ENCODE data around the gene FAM110C.
"Not testable (repeated sequence)": the region's sequence is repeated elsewhere in the genome, so short reads cannot be mapped to it uniquely, and the experiment has no call there.

The FAM110C gene

GRCh38 chr2:38155-38554 lies 8.2 kb downstream of the FAM110C start:
- H3K4me3 ChIP-seq (ENCODE audit: low read length) = no peak overlapping the region
- H3K9ac ChIP-seq (ENCODE audit: low read depth, low read length) = no peak overlapping the region
- H3K9me3 ChIP-seq (replicated peaks; ENCODE audit: low read length) = peaks cover 3% of the 10 kb centered on the region
- no peak overlapping the region for H3K4me2 ChIP-seq (ENCODE audit: low read length)
- H3K27me3 ChIP-seq (ENCODE audit: control insufficient read depth, insufficient read depth, low read length) = no peaks in the 10 kb centered on the region
- no peaks in the 10 kb centered on the region for H3K4me1 ChIP-seq (ENCODE audit: control insufficient read depth, insufficient read depth, low read length)
- H3K36me3 ChIP-seq (ENCODE audit: insufficient read depth, low read length) = no peaks in the 10 kb centered on the region

GRCh38 chr2:36318-36717 lies 10.0 kb downstream of the FAM110C start:
- Histone ChIP-seq H3K36me3 (ENCODE audit: insufficient read depth, low read length) (no peaks in the 10 kb centered on the region), H3K27me3 (ENCODE audit: control insufficient read depth, insufficient read depth, low read length) (no peaks in the 10 kb centered on the region), H3K4me1 (ENCODE audit: control insufficient read depth, insufficient read depth, low read length) (no peaks in the 10 kb centered on the region), H3K4me3 (ENCODE audit: low read length) (no peak overlapping the region), H3K9ac (ENCODE audit: low read depth, low read length) (no peak overlapping the region), H3K4me2 (ENCODE audit: low read length) (no peak overlapping the region), H3K9me3 (replicated peaks; ENCODE audit: low read length) (peaks cover 3% of the 10 kb centered on the region)

- Histone ChIP-seq H3K4me2 (ENCODE audit: low read length) (no peak overlapping the region), H3K9me3 (replicated peaks; ENCODE audit: low read length) (peaks cover 3% of the 10 kb centered on the region), H3K27me3 (ENCODE audit: control insufficient read depth, insufficient read depth, low read length) (no peaks in the 10 kb centered on the region), H3K9ac (ENCODE audit: low read depth, low read length) (no peak overlapping the region), H3K36me3 (ENCODE audit: insufficient read depth, low read length) (no peaks in the 10 kb centered on the region), H3K4me3 (ENCODE audit: low read length) (no peak overlapping the region), H3K4me1 (ENCODE audit: control insufficient read depth, insufficient read depth, low read length) (no peaks in the 10 kb centered on the region)
Observed at GRCh38 chr2:35852-36251, 10.5 kb downstream of the FAM110C start.

- Histone ChIP-seq H3K9ac (ENCODE audit: low read depth, low read length) (no peak overlapping the region), H3K4me3 (ENCODE audit: low read length) (no peak overlapping the region)
Observed at GRCh38 chr2:33620-34019, 12.7 kb downstream of the FAM110C start.

GRCh38 chr2:32068-32467 lies 14.2 kb downstream of the FAM110C start:
- no peak overlapping the region for H3K4me2 ChIP-seq (ENCODE audit: low read length)
- no peaks in the 10 kb centered on the region for H3K4me1 ChIP-seq (ENCODE audit: control insufficient read depth, insufficient read depth, low read length)
- no peak overlapping the region for H3K4me3 ChIP-seq (ENCODE audit: low read length)
- peaks cover 3% of the 10 kb centered on the region for H3K9me3 ChIP-seq (replicated peaks; ENCODE audit: low read length)
- no peak overlapping the region for H3K9ac ChIP-seq (ENCODE audit: low read depth, low read length)
- no peaks in the 10 kb centered on the region for H3K36me3 ChIP-seq (ENCODE audit: insufficient read depth, low read length)
- H3K27me3 ChIP-seq (ENCODE audit: control insufficient read depth, insufficient read depth, low read length) = no peaks in the 10 kb centered on the region

More at GRCh38 chr2:33620-34019, 12.7 kb downstream of the FAM110C start:
- Histone ChIP-seq H3K4me2 (ENCODE audit: low read length) (no peak overlapping the region), H3K9me3 (replicated peaks; ENCODE audit: low read length) (peaks cover 3% of the 10 kb centered on the region), H3K27me3 (ENCODE audit: control insufficient read depth, insufficient read depth, low read length) (no peaks in the 10 kb centered on the region), H3K4me1 (ENCODE audit: control insufficient read depth, insufficient read depth, low read length) (no peaks in the 10 kb centered on the region), H3K36me3 (ENCODE audit: insufficient read depth, low read length) (no peaks in the 10 kb centered on the region)

- Histone ChIP-seq H3K9ac (ENCODE audit: low read depth, low read length) (no peak overlapping the region), H3K4me2 (ENCODE audit: low read length) (no peak overlapping the region), H3K27me3 (ENCODE audit: control insufficient read depth, insufficient read depth, low read length) (no peaks in the 10 kb centered on the region), H3K4me3 (ENCODE audit: low read length) (no peak overlapping the region), H3K9me3 (replicated peaks; ENCODE audit: low read length) (no peaks in the 10 kb centered on the region), H3K36me3 (ENCODE audit: insufficient read depth, low read length) (no peaks in the 10 kb centered on the region), H3K4me1 (ENCODE audit: control insufficient read depth, insufficient read depth, low read length) (no peaks in the 10 kb centered on the region)
Observed at GRCh38 chr2:29253-29652, 17.1 kb downstream of the FAM110C start.

- H3K4me1 ChIP-seq (ENCODE audit: control insufficient read depth, insufficient read depth, low read length) = no peaks in the 10 kb centered on the region
- no peaks in the 10 kb centered on the region for H3K9me3 ChIP-seq (replicated peaks; ENCODE audit: low read length)
Observed at GRCh38 chr2:28406-28975, 17.8 kb downstream of the FAM110C start.

GRCh38 chr2:26891-27290 lies 19.4 kb downstream of the FAM110C start:
- no peak overlapping the region for H3K9ac ChIP-seq (ENCODE audit: low read depth, low read length)
- H3K27me3 ChIP-seq (ENCODE audit: control insufficient read depth, insufficient read depth, low read length) = no peaks in the 10 kb centered on the region
- no peaks in the 10 kb centered on the region for H3K9me3 ChIP-seq (replicated peaks; ENCODE audit: low read length)
- no peak overlapping the region for H3K4me3 ChIP-seq (ENCODE audit: low read length)
- no peaks in the 10 kb centered on the region for H3K36me3 ChIP-seq (ENCODE audit: insufficient read depth, low read length)
- H3K4me2 ChIP-seq (ENCODE audit: low read length) = no peak overlapping the region
- no peaks in the 10 kb centered on the region for H3K4me1 ChIP-seq (ENCODE audit: control insufficient read depth, insufficient read depth, low read length)

More at GRCh38 chr2:28406-28975, 17.8 kb downstream of the FAM110C start:
- Histone ChIP-seq H3K27me3 (ENCODE audit: control insufficient read depth, insufficient read depth, low read length) (no peaks in the 10 kb centered on the region), H3K4me2 (ENCODE audit: low read length) (no peak overlapping the region), H3K4me3 (ENCODE audit: low read length) (no peak overlapping the region), H3K9ac (ENCODE audit: low read depth, low read length) (no peak overlapping the region), H3K36me3 (ENCODE audit: insufficient read depth, low read length) (no peaks in the 10 kb centered on the region)

- Histone ChIP-seq H3K27me3 (ENCODE audit: control insufficient read depth, insufficient read depth, low read length) (no peaks in the 10 kb centered on the region), H3K9me3 (replicated peaks; ENCODE audit: low read length) (no peaks in the 10 kb centered on the region), H3K9ac (ENCODE audit: low read depth, low read length) (no peak overlapping the region), H3K4me2 (ENCODE audit: low read length) (no peak overlapping the region), H3K36me3 (ENCODE audit: insufficient read depth, low read length) (no peaks in the 10 kb centered on the region), H3K4me1 (ENCODE audit: control insufficient read depth, insufficient read depth, low read length) (no peaks in the 10 kb centered on the region), H3K4me3 (ENCODE audit: low read length) (no peak overlapping the region)
Observed at GRCh38 chr2:25543-25942, 20.8 kb downstream of the FAM110C start.

- H3K4me2 ChIP-seq (ENCODE audit: low read length); H3K4me3 ChIP-seq (ENCODE audit: low read length); H3K36me3 ChIP-seq (ENCODE audit: insufficient read depth, low read length); H3K9me3 ChIP-seq (replicated peaks; ENCODE audit: low read length); H3K9ac ChIP-seq (ENCODE audit: low read depth, low read length); H3K27me3 ChIP-seq (ENCODE audit: control insufficient read depth, insufficient read depth, low read length); H3K4me1 ChIP-seq (ENCODE audit: control insufficient read depth, insufficient read depth, low read length): not testable (repeated sequence)
Observed at GRCh38 chr2:24591-24990, 21.7 kb downstream of the FAM110C start.

- Histone ChIP-seq H3K4me1 (ENCODE audit: control insufficient read depth, insufficient read depth, low read length) (no peaks in the 10 kb centered on the region), H3K9ac (ENCODE audit: low read depth, low read length) (no peak overlapping the region), H3K4me3 (ENCODE audit: low read length) (no peak overlapping the region), H3K27me3 (ENCODE audit: control insufficient read depth, insufficient read depth, low read length) (no peaks in the 10 kb centered on the region), H3K9me3 (replicated peaks; ENCODE audit: low read length) (no peaks in the 10 kb centered on the region), H3K36me3 (ENCODE audit: insufficient read depth, low read length) (no peaks in the 10 kb centered on the region), H3K4me2 (ENCODE audit: low read length) (no peak overlapping the region)
Observed at GRCh38 chr2:24107-24506, 22.2 kb downstream of the FAM110C start.

GRCh38 chr2:23283-23682 lies 23.0 kb downstream of the FAM110C start:
- Histone ChIP-seq H3K4me2 (ENCODE audit: low read length) (no peak overlapping the region), H3K4me1 (ENCODE audit: control insufficient read depth, insufficient read depth, low read length) (no peaks in the 10 kb centered on the region), H3K36me3 (ENCODE audit: insufficient read depth, low read length) (no peaks in the 10 kb centered on the region), H3K4me3 (ENCODE audit: low read length) (no peak overlapping the region), H3K9ac (ENCODE audit: low read depth, low read length) (no peak overlapping the region), H3K9me3 (replicated peaks; ENCODE audit: low read length) (no peaks in the 10 kb centered on the region), H3K27me3 (ENCODE audit: control insufficient read depth, insufficient read depth, low read length) (no peaks in the 10 kb centered on the region)
